Effector CD4-positive, alpha-beta T cell (primary cell): ENCODE measurements around the gene CRYGN.

ENCODE experiments used
- DNase-seq: peaks from one replicate; pipeline ENCODE4 v3.0.0-alpha.2; 2020

Gene CRYGN

GRCh38 chr7:151425670-151426440, 14.1 kb downstream of the CRYGN start:
- DNase-seq, result no peak

DNA sequence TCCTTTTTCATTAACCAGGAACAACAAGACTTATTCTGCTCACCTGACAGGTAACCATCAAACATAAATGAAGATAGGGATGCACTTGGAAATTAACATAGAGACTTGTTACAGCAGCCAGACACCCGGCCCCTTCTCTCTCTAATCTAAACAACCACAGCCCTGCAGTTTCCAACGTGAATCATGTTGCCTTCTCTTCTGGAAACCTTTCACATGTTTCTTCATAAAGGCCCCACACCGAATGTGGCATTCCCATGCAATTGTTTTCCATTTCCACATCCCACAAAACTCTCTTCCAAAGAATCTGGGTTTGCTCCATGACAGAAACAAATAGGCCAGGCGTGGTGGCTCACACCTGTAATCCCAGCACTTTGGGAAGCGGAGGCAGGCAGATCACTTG, 15.1 kb downstream of the CRYGN start:
- DNase-seq, result no peak

- no peak for DNase-seq
Observed at GRCh38 chr7:151423936-151424335, 16.0 kb downstream of the CRYGN start.

DNA sequence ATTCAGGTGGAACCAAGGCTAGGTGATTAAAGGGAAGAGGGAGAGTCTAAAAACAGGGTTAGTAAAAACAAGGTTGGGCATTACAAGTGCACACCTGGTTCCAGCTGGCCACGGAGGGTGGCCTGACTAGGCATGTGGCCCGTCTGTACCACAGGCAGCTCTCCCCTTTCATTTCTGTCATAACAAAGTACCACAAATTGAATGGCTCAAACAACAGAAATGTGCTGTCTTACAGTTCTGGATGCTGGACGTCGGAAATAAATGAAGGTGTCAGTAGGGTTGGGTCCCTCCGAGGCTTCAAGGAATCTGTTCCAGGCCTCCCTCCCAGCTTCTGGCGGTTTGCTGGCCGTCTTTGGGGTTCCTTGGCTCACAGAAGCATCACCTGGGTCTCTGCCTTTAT, 16.7 kb downstream of the CRYGN start:
- DNase-seq, result no peak

DNA sequence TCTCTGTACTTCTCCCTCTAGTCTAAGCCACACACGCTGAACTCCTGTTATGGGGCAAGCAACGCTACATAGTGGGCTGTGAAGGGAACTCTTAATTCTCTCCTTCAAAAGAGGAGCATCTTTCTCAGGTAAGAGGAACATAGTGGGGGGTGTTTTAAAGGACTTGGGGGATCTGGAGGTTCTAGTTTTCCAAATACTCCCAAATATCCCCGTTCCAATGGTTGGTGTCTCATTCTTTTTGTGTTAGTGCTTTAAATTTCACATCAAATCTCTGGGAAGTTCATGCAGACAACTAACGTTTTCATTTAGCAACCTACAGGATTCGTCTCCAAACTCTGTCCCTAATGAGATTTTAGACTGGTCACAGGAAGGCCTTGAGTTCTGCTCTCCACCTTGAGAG, 17.7 kb downstream of the CRYGN start:
- no peak for DNase-seq

DNA sequence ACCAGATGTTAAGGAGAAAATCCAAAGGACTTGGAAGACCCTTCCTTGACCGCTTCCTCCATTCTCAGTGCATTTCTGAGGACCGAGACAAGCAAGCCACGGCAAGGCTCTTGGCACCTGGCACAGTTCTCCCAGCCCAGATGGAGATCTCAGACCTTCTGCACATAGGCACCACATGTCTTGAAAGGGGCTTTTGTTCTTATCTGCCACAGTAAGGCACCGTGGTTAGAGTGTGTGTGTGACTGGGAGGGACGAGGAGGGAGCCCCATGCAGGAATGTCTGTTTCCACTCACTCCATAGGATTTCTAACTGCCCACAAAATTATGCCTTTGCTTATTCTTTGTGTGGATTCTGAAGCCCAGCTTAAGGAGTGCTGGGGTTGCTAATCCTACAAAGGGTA, 19.8 kb downstream of the CRYGN start:
- DNase-seq, result no peak

DNA sequence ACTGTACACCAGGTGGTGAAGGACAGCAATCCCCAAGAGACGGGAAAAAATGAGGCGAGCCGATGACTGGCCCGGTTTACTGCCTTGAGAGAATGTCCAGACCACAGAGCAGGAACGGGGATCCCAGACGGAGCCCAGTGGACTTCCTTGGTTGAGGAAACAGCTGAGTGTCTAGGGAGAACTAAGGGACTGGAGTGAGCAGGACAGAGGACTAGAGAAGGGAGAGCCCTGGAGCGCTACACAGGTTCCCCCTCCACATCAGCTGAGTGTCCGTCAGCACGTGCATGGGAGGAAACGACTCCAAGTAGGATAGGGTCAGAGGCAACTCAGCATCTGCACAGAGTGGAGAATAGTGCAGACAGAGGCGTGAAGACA, 23.0 kb downstream of the CRYGN start:
- no peak for DNase-seq

- DNase-seq, result no peak
Observed at GRCh38 chr7:151416112-151416940, 23.6 kb downstream of the CRYGN start.

DNA sequence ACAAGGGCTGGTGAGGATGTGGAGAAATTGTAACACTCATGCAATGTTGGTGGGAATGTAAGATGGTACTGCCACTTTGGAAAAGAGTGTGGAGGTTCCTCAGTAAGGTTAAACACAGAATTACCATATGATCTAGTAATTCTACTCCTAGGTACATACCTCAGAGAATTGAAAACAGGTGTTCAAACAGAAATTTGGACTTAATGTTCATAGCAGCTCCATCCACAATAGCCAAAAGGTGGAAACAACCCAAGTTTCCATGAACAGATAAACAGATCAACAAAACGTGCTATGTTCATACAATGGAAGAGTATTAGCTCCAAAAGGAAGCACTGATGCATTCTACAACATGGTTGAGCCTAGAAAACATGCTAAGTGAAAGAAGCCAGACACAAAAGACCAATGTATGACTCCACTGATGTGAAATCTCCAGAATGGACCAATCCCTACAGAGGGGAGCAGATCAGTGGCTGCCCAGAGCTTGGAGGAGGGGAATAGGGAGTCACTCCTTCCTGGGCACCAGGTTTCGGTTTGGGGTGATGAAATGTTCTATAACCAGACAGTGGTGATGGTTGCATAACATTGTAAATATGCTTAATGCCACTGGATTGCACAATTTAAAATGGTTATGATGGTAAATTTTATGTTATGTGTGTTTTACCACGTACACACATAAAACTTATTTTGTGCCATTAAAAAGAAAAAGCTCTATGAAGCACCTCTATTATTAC, 24.4 kb downstream of the CRYGN start:
- no peak for DNase-seq

DNA sequence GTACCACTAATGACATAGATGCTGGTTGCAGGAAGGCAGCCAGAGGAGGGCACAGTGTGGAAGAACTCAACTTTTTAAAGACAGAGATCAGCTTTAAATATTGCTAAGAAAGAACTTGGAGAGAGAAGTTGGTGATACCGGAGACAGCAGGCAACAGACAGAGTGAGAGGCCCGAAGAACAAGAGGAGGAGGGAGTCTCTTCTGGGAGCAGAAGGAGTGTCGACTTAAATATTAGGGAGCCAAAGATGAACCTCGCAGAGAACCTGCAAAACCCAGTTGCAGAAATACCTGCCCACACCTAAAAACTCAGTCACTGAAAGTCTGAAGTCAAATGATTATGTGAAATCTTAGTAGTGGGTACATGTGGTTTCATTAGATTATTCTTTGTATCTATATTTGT, 26.7 kb downstream of the CRYGN start:
- no peak for DNase-seq

GRCh38 chr7:151412318-151412717, 27.6 kb downstream of the CRYGN start:
- DNase-seq, result no peak

DNA sequence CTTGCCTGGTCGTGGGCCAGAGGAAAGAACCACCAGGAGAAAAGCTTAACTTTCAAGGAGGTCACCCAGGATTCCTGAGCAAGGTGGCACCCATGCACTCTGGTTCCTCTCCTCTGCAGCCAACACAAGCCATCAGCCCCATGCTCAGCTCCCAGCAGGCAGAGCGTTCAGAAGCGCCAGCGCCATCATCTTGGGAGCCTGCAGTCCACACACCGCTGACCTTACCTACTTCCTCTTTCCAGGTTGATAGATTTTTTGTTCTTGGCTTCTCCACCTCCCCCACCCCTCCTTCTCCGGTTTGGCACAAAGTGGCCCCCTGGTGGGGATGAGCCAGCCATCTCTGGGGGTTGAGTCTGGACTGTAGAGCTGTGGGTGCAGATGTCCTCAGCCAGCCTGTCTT, 28.4 kb downstream of the CRYGN start:
- DNase-seq, result no peak

DNA sequence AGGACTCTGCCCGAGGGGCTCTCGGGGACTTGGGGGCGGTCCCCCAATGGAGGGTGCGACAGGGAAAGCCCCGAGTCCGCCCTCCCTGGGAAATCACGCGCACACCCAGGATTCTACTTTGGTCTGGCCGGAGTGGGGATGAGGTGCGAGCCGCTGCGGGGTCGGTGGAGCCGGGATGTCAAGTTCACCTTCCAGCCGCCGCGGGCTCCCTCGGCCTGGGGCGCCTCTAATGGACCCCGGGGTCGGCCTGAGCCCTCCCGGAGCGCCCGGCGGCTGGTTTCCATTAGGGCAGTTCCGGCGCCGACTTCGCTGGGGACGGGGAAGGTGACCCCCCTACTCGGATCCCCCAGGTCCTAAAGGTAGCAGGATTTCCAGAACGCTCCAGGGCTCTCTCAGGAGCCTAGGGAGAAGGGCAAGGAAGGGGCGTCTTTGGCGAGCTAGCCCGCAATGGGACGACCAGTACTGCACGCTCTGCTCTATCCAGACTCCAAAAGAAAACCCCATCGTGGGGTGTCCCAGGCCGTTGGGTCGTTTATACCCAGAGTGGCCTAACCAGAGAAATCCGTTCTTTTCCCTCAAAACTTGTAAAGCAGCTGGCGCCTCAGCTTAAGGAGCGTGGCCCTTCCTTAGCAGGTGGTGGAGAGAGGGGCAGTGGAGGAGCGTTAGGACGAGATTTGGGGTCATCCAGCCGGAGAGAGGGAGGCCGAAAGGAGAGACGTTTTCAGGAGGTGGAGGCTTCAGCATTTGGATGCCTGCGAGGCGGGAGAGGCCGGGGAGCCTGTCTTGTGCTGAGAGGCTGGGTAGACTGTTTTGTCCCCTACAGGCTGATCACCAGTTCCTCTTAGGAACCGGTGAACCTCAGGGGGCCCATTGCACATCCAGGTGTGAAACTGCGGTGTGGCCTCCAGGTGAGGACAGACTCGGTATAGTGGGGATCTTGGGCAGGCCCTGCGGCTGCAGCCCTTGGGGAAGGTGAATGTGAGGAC, 29.2 kb downstream of the CRYGN start:
- no peak for DNase-seq

DNA sequence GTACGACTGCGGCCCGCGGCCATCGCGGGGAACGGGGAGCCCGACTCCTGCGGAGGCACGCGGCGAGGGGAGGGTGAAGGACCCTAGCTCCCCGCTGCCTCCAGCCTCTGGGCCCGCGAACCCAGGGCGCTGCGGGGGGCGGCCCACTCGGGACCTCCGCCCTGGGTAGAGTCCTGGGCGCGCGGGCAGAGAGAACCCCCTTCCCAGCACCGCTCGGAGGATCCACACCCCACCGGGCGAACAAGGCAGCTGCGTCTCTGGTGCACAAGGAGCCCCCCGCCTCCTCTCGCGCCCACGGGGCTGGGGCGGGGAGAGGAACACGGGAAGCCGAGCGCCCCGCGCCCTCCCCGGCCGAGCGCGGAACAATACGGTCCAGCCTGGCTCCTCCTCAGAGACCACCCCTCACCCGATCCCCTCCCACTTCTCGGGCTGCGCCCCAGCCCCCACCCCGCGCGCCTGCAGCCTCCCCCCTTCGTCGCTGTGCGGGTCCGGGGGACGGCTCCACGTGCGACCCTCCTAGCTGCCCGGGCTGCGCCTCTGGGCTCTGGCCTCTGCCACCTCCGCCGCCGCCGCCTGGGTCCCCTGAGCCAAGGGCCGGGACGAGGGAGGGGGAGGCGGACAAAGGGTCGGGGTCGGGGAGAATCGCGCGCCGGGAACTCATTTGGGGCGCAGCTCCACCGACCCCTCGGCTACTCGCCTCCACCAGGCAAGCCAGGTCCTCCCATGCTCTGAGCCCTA, 30.1 kb downstream of the CRYGN start, which contains the start of gene WDR86:
TSS of gene WDR86 (minus strand) at position 372 of the 738 bp plus-strand sequence. CDS start 449 bp downstream, outside the sequence.
- no peak for DNase-seq

DNA sequence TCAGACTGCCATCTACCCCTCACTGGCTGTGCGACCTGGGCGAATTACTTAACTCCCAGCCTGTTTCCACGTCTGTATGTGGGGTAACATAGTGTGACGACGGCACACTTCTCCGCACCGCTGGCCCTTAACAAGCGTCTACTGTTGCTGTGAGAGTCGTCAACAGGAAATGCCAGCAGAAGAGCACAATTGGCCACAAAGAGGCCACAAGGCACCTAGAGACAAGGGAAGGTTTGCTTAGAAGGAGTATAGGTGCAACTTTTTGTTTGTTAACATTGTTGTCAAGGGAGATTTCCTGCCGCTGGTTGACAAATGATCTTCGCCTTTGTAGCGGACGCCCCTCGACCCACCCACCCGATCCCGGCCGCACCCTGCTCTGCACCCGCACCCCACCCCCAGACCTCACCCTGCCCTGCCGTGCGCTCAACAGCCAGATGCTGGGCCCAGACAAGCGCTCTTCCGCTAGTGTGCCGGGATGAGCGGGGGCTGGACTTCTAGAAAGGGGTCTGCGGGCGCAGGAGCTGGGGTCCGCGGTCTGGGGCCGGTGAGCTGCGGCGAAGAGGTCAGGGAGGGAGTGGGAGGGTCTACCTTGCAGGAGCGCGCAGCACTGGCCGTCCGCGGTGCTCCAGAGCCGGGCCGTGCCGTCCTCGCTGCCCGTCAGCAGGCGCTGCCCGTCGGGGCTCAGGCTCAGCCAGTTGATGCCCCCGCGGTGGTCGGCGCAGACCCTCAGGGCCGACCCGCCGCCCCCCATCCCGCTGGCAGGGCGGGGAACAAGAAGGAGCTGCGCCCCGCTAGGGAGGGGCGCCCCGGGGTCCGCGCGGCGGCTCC, 30.9 kb downstream of the CRYGN start:
- peak; percentile 68 for DNase-seq

- DNase-seq, result no peak
Observed at GRCh38 chr7:151408498-151408838, 31.5 kb downstream of the CRYGN start.

DNA sequence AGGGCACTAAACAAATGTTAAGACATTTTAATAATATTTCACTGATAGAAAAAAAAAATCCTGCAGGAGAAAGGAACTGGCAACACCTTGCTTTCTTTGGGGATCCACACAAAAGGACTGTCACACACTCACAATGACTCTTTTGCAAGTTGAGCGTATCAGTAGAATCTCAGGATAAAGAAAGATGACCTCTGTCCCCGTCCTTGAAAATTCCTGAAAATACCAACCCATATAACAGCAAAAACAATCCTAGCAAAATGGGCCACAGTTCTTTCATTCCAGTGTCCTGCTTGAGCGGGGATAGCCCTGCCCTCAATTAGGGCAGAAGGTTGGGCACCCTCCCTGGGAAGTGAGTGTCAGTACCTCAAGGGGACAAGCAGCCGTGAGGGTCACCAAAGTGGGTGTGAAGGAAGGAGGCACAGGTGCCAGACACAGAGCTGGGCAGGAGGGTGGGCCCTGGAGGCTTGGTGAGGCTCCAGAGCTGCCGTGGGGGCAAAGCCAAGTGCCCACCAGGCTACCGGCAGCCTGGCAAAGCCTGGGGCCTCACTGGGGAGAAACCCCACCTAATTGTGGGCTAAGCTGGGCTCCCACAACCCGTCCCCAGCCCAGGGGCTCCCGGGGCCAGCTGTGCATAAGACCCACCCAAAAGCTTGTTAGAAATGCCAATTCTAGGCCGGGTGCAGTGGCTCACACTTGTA, 32.9 kb downstream of the CRYGN start:
- DNase-seq, result no peak

DNA sequence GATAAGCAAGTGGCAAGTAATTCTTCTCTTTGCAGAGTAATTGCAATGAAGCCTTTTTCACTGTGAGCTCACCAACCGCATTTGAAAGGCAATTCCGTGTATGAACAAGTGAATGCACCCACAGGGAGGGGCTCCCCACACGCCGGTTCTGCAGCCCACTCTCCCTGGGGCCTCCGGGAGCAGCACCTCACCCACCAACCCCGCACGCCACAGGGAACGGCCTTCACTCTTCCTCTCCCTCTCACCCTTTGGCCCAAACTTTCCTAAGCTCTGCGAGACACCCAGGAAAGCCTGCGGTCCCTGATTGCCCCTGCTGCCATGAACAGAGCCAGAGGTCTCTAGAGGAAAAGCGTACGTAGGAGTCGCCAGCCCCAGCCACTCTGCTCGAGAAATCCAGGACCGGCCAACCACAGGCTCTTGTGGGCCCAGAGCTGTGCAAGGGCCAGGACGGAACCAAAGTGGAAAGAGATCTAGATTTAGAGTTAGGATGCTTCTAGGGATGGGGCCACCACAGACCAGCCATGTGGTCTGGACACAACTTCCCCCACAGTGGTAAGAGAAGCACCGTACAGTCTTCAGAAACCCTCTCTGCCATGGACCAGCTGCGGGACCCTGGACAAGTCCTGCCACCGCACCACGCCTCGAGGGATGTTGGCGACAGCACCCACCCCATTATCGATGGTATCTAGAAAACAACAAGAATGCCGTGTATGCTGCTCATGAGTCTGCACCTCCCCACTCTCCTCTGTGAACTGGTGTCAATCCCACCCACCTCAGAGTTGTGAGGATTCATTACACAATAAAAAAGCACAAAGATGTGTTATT, 33.7 kb downstream of the CRYGN start:
- no peak for DNase-seq

GRCh38 chr7:151405588-151405987, 34.4 kb downstream of the CRYGN start:
- no peak for DNase-seq
